Fibroblast of lung (primary cell): ENCODE data around the gene ADAM33. TPM values are rescaled to one million over a fixed set of nuclear protein-coding genes. Genes with fewer than 3 reads are reported as not detected.

ENCODE experiments used
- DNase-seq, 2 donors: peaks; one replicate each; pipeline versions ENCODE4 v3.0.0 to v3.0.0-alpha.2; 2010; ENCODE audit warnings: low read depth in 2 of 2
- H2AFZ ChIP-seq: 2 replicates; pipeline ENCODE4 v1.5.1; 2012; ENCODE audit warnings: low read length, control low read depth, inconsistent platforms
- H3K27ac ChIP-seq: 2 replicates; pipeline ENCODE4 v1.5.1; 2011; ENCODE audit warnings: low read length, control low read depth; ENCODE audit not compliant: insufficient read depth
- H3K27me3 ChIP-seq: 2 replicates; pipeline ENCODE4 v1.5.1; 2011; ENCODE audit warnings: mild to moderate bottlenecking, low read length; ENCODE audit not compliant: control insufficient read depth, insufficient read depth
- H3K36me3 ChIP-seq: 2 replicates; pipeline ENCODE4 v1.5.1; 2011; ENCODE audit warnings: low read length; ENCODE audit not compliant: control insufficient read depth, insufficient read depth
- H3K4me1 ChIP-seq: 2 replicates; pipeline ENCODE4 v1.5.1; 2011; ENCODE audit warnings: low read length; ENCODE audit not compliant: control insufficient read depth, insufficient read depth; ENCODE audit errors: extremely low read depth
- H3K4me2 ChIP-seq: 2 replicates; pipeline ENCODE4 v1.5.1; 2011; ENCODE audit warnings: low read length, control low read depth; ENCODE audit not compliant: insufficient read depth; ENCODE audit errors: extremely low read depth
- H3K4me3 ChIP-seq, 4 experiments: fragments of 200-600 bp in 1 of 4; sonication (generic) in 1 of 4; replicated peaks in 1 of 4; 2 replicates each; pipeline ENCODE4 v1.5.1; 2011 to 2016; ENCODE audit warnings: low read length in 4 of 4, low read depth in 3 of 4, mild to moderate bottlenecking in 3 of 4, control low read depth in 2 of 4, inconsistent platforms in 1 of 4, mixed read lengths in 1 of 4; ENCODE audit not compliant: insufficient read depth in 1 of 4; ENCODE audit errors: control extremely low read depth in 1 of 4
- H3K79me2 ChIP-seq: 2 replicates; pipeline ENCODE4 v1.5.1; 2012; ENCODE audit warnings: mild to moderate bottlenecking, low read length, inconsistent platforms; ENCODE audit not compliant: control insufficient read depth, insufficient read depth
- H3K9ac ChIP-seq: 2 replicates; pipeline ENCODE4 v1.5.1; 2011; ENCODE audit warnings: mild to moderate bottlenecking, low read length, control low read depth; ENCODE audit not compliant: insufficient read depth
- H3K9me3 ChIP-seq: 2 replicates; pipeline ENCODE4 v1.5.1; 2012; ENCODE audit warnings: low read depth, low read length; ENCODE audit not compliant: control insufficient read depth, insufficient read depth
- H4K20me1 ChIP-seq: 2 replicates; pipeline ENCODE4 v1.5.1; 2011; ENCODE audit warnings: low read length; ENCODE audit not compliant: control insufficient read depth, insufficient read depth; ENCODE audit errors: extremely low read depth
- CTCF ChIP-seq, 2 donors: IDR thresholded peaks in 1 of 2; conservative IDR thresholded peaks in 1 of 2; 1 replicate in 1 of 2; 2 replicates in 1 of 2; pipeline ENCODE4 v1.5.1; 2011 to 2012; ENCODE audit warnings: low read length in 2 of 2, control low read depth in 1 of 2, inconsistent platforms in 1 of 2, low read depth in 1 of 2, mild to moderate bottlenecking in 1 of 2
- EZH2 ChIP-seq: IDR thresholded peaks from 2 replicates; pipeline ENCODE4 v1.5.1; 2012; ENCODE audit warnings: low read length, control low read depth, mild to moderate bottlenecking; ENCODE audit errors: missing control alignments
- polyA plus RNA-seq, 2 donors: library from polyadenylated mRNA; depleted of rRNA in 1 of 2; stranded (reverse) in 1 of 2; unstranded in 1 of 2; fragments of >200 nt; gene quantifications; 2 replicates each; pipeline ENCODE4 v1.2.1, GENCODE V29; 2011 to 2012; ENCODE audit warnings: missing spikeins in 1 of 2
- total RNA-seq: library from RNA; depleted of rRNA; stranded (reverse); fragments of >200 nt; gene quantifications from 2 replicates; pipeline ENCODE4 v1.2.1, GENCODE V29; 2014

ADAM33 gene
- total and polyA plus RNA-seq, 2 donors (not counting 1 experiment from before 2014, with no cell fraction given), result 29.4 to 67.9 TPM

GRCh38 chr20:3622406-3622805, 59.4 kb downstream of the ADAM33 start:
- no peak overlapping the region for H3K4me3 ChIP-seq
- no peak overlapping the region for H3K4me2 ChIP-seq
- no peak overlapping the region for H2AFZ ChIP-seq
- H3K79me2 ChIP-seq, result no peaks in the 10 kb centered on the region
- DNase-seq, result no peak
- H3K9ac ChIP-seq, result no peak overlapping the region
- H3K9me3 ChIP-seq, result no peaks in the 10 kb centered on the region
- H3K4me1 ChIP-seq, result no peaks in the 10 kb centered on the region
- H3K27ac ChIP-seq, result no peak overlapping the region
- H3K36me3 ChIP-seq, result no peaks in the 10 kb centered on the region
- H3K27me3 ChIP-seq, result no peaks in the 10 kb centered on the region
- no peaks in the 10 kb centered on the region for H4K20me1 ChIP-seq
- TF ChIP-seq EZH2 (no peak), CTCF (conservative IDR thresholded peaks at IDR 0.05 in 1 of 2, IDR thresholded peaks at IDR 0.05 in 1 of 2; ENCODE audit: low read depth in 1 of 2, low read length in 2 of 2) (no peak)

GRCh38 chr20:3621111-3621510, 60.7 kb downstream of the ADAM33 start:
- Histone ChIP-seq H3K36me3 (no peaks in the 10 kb centered on the region), H3K27ac (no peak overlapping the region), H3K79me2 (no peaks in the 10 kb centered on the region), H3K9me3 (no peaks in the 10 kb centered on the region), H3K4me1 (peaks cover 1% of the 10 kb centered on the region), H3K4me3 (no peak overlapping the region), H3K9ac (no peak overlapping the region), H2AFZ (no peak overlapping the region), H3K27me3 (no peaks in the 10 kb centered on the region), H3K4me2 (no peak overlapping the region), H4K20me1 (no peaks in the 10 kb centered on the region)
- no peak for DNase-seq
- TF ChIP-seq CTCF (conservative IDR thresholded peaks at IDR 0.05 in 1 of 2, IDR thresholded peaks at IDR 0.05 in 1 of 2; ENCODE audit: low read depth in 1 of 2, low read length in 2 of 2) (no peak), EZH2 (no peak)

Other genes with a start within 250 kb of the ADAM33 start
- gene ATRN, start 211.0 kb downstream of the ADAM33 start, total RNA-seq, result 24.1 and 30.6 TPM in 2 replicates
- 40.9 and 48.8 TPM in 2 replicates for gene ATRN, start 211.0 kb downstream of the ADAM33 start, polyA plus RNA-seq
- not detected in 2 replicates for gene GFRA4, start 18.6 kb downstream of the ADAM33 start, total RNA-seq
- not detected in 2 replicates for gene GFRA4, start 18.6 kb downstream of the ADAM33 start, polyA plus RNA-seq
- not detected in 2 replicates for gene SIGLEC1, start 30.6 kb upstream of the ADAM33 start, total RNA-seq
- not detected in 2 replicates for gene SIGLEC1, start 30.6 kb upstream of the ADAM33 start, polyA plus RNA-seq
- gene HSPA12B, start 50.7 kb upstream of the ADAM33 start, total RNA-seq, result 0.17 and 0.77 TPM in 2 replicates
- gene HSPA12B, start 50.7 kb upstream of the ADAM33 start, polyA plus RNA-seq, result 0.02 and 0.08 TPM in 2 replicates
- gene ADISSP, start 85.7 kb upstream of the ADAM33 start, total RNA-seq, result 17.2 and 23.5 TPM in 2 replicates
- 17.0 and 44.3 TPM in 2 replicates for gene ADISSP, start 85.7 kb upstream of the ADAM33 start, polyA plus RNA-seq
- under 0.01 and 0.17 TPM in 2 replicates for gene SPEF1, start 99.4 kb upstream of the ADAM33 start, total RNA-seq
- 0.06 and 0.07 TPM in 2 replicates for gene SPEF1, start 99.4 kb upstream of the ADAM33 start, polyA plus RNA-seq
- gene CENPB, start 104.7 kb upstream of the ADAM33 start, total RNA-seq, result 106 TPM in 2 replicates
- 32.6 and 52.7 TPM in 2 replicates for gene CENPB, start 104.7 kb upstream of the ADAM33 start, polyA plus RNA-seq
- gene CDC25B, start 114.3 kb upstream of the ADAM33 start, total RNA-seq, result 49.3 and 62.1 TPM in 2 replicates
- 38.2 and 86.1 TPM in 2 replicates for gene CDC25B, start 114.3 kb upstream of the ADAM33 start, polyA plus RNA-seq
- 10.0 and 17.8 TPM in 2 replicates for gene AP5S1, start 138.5 kb upstream of the ADAM33 start, total RNA-seq
- gene AP5S1, start 138.5 kb upstream of the ADAM33 start, polyA plus RNA-seq, result 11.8 and 12.2 TPM in 2 replicates
- 12.1 and 15.9 TPM in 2 replicates for gene MAVS, start 164.8 kb upstream of the ADAM33 start, total RNA-seq
- 14.4 and 16.4 TPM in 2 replicates for gene MAVS, start 164.8 kb upstream of the ADAM33 start, polyA plus RNA-seq
- 50.8 and 51.7 TPM in 2 replicates for gene PANK2, start 207.4 kb upstream of the ADAM33 start, total RNA-seq
- gene PANK2, start 207.4 kb upstream of the ADAM33 start, polyA plus RNA-seq, result 32.0 and 33.7 TPM in 2 replicates